ENCODE data around the gene RNF213.

RNF213 gene

GRCh38 chr17:80256034-80256350 is 4.7 kb upstream of the RNF213 start:
- TF ChIP-seq CTCF (IDR thresholded peaks at IDR 0.05), result no peak

GRCh38 chr17:80257716-80258213 is 2.9 kb upstream of the RNF213 start:
- TF ChIP-seq CTCF (IDR thresholded peaks at IDR 0.05), result no peak

- no peak for TF ChIP-seq CTCF (IDR thresholded peaks at IDR 0.05)
These were observed 1.1 kb upstream of the RNF213 start for GRCh38 chr17:80259457-80260068.

GRCh38 chr17:80260069-80260535 is 550 bp upstream of the RNF213 start:
- TF ChIP-seq CTCF (IDR thresholded peaks at IDR 0.05), result 0 out of 2 replicates have a peak, but pooled peaks have one; percentile 9

GRCh38 chr17:80261159-80261894 is 675 bp downstream of the RNF213 start:
- no peak for TF ChIP-seq CTCF (IDR thresholded peaks at IDR 0.05)

GRCh38 chr17:80261895-80262279 is 1.2 kb downstream of the RNF213 start:
- no peak for TF ChIP-seq CTCF (IDR thresholded peaks at IDR 0.05)

GRCh38 chr17:80262291-80262690 is 1.6 kb downstream of the RNF213 start:
- no peak for TF ChIP-seq CTCF (IDR thresholded peaks at IDR 0.05)
